ENCODE data around the gene SIGLEC8.
"Not testable (repeated sequence)": the region's sequence is repeated elsewhere in the genome, so short reads cannot be mapped to it uniquely, and the experiment has no call there.

SIGLEC8 gene

GRCh38 chr19:51472607-51473006, 14.4 kb upstream of the SIGLEC8 start:
- peak; percentile 4 for DNase-seq

- peak; percentile 7 for DNase-seq
Measured at GRCh38 chr19:51471527-51471926, 13.3 kb upstream of the SIGLEC8 start.

- DNase-seq = peak; percentile 85
Measured at GRCh38 chr19:51470966-51471365, 12.7 kb upstream of the SIGLEC8 start.

DNA sequence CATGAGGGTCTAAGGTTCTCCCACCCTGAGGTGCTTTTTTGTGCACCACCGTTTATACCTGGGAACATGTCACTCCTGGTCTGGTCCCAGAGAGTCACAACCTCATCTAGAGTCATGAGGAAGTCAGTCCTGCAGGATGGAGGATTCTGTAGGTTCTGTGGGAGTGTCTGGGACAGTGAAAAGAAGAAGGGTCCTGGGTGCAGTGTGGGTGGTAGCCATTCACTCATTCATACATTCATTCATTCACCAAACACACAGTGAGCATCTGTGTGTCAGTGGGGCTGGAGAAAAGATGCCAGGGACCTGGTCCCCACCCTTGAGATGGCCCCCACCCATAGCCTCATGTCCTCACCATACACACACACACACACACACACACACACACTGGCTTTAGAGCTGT, 11.4 kb upstream of the SIGLEC8 start:
- no peak for DNase-seq

DNA sequence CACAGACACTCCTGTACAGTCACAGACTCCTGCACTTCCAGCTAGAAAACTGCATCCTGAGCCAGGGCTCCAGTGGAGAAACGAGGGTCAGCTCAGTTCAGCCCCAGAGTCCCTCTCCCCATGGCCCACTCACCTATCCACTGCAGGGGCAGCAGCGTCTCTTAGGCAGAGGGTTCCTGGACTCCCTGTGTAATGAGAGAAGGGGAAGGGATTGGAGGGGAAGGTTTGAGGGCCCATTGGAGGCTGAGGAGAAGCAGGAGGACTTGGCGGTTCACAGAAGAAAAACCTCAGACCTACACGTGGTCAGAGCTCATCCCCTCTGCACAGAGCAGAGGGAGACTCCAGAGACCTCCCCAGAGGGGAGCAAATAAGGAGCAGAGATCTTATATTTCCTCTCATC, 10.9 kb upstream of the SIGLEC8 start:
- no peak for DNase-seq

- DNase-seq = no peak
Measured at GRCh38 chr19:51468545-51468920, 10.3 kb upstream of the SIGLEC8 start.

DNA sequence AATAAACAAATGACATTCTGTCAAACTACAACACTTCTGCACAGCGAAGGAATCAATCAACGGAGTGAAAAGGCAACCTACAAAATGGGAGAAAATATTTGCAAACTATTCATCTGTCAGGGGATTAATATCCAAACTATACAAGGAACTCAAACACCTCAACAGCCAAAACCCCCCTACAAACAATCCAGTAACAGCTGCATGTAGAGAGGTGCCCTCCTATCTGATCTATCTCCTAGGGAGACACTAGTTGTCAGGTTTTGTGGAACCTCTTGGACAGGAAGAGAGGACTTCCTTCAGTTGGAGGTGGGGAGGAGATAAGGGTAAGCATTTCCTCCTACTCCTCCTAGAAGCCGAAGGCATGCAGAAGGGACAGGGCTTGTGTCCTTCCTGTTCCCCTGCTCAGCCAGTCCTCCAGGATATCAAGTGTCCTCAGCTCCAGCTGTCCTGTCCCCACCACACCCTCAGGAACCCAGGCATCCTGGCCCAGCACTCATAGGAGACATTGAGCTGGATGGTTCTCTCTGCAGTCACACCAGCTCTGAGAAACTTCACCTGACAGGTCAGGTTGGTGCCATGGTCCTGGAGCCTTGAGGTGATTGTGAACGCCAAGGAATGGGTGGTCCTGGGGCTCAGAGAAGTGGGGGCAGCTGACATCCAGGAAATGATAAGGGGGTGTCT, 9.8 kb upstream of the SIGLEC8 start:
- peak; percentile 68 for DNase-seq

- no peak for DNase-seq
Measured at GRCh38 chr19:51466723-51467122, 8.5 kb upstream of the SIGLEC8 start.

- DNase-seq = not testable (repeated sequence)
Measured at GRCh38 chr19:51463976-51464581, 5.8 kb upstream of the SIGLEC8 start.

- DNase-seq = no peak
Measured at GRCh38 chr19:51462681-51463080, 4.4 kb upstream of the SIGLEC8 start.

DNA sequence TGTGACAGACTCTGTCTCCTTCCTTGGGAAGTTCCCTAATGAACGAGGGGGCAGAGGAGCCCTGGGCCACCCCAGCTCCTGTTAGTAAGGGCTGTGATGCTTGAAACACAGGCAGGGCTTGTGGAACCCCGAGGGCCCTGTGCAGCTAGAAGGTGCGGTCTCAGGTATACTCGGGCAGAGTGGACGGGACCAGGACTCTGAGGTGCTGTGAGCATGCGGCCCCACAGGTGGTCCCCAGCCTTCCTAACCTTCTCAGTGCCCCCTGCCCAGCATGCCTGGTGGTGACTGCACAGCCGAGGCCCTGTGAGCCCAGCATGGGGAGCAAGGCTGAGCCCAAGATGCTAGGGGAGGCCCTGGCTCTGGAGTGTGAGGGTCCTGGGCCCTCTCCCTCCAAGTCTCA, 4.0 kb upstream of the SIGLEC8 start:
- no peak for DNase-seq

DNA sequence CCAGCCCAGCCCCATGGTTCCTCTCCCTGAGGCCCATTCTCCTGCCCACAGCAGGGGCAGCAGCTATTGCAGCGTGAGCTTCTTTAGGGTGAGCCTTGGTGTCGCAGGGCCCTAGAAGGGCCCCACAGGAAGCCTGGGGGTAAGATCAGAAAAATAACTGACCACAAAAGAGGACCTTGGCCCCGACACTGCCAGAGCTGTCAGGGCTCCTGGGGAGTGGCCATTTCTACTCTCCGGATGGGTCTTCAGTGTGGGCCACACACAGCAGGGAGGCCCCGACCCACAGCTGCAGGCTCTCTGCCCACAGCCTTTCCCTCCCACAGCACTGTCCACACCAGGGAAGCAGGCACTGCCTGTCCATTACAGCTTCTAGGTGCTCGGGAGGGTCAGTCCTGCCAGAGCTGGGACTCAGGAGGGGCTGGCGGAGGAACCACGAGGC, 3.5 kb upstream of the SIGLEC8 start:
- peak; percentile 32 for DNase-seq

GRCh38 chr19:51460164-51460992, 2.1 kb upstream of the SIGLEC8 start:
- peak; percentile 61 for DNase-seq

GRCh38 chr19:51458899-51459505, 748 bp upstream of the SIGLEC8 start:
- DNase-seq = no peak

DNA sequence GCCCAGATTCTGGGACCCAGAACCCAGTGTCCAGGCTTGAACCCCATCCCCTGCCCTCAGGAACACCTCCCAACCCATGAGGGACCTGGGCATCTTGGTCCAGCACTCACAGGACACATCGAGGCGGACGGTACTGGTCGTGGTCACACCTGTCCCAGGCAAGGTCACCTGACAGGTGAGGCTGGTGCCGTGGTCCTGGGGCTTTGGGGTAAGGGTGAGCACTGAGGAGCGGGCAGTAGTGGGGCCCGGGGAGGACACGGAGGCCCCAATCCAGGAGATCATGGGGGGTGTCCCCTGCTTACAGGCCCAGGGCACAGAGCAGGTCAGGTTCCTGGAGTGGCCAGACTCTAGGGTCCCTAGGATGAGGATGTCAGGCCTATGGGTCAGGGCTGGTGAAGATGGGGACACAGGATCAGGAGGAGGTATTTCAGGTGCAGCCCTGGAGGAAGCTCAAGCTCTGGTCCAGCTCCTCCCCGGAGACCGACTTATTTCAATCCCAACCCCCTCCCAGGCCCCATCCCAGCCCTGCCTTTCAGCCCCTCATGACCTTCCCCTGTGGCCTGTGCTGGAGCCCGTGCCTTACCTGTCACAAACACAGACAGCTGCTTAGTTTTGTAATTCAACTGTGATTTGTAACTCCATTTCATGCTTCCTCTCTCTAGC, 772 bp downstream of the SIGLEC8 start:
- DNase-seq = no peak

GRCh38 chr19:51456541-51457290, 1.5 kb downstream of the SIGLEC8 start:
- DNase-seq = no peak

DNA sequence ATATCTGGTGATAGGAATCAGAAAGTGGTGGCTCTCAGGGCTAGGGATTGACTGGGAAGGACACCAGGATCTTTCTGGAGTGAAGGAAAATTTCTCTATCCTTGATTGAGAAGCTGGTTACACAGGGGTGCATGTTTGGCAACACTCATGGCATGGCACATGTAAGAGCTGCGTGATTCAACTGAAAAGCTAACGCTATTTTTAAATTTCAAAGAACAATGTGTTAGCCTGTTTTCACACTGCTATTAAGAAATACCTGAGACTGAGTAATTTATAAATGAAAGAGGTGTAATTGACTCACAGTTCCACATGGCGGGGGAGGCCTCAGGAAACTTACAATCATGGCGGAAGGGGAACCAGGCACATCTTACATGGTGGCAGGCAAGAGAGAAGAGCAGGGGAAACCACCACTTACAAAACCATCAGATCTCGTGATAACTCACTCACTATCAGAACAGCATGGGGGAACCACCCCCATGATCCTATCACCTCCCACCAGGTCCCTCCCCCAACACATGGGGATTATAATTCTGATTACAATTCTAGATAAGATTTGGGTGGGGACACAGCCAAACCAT, 7.4 kb downstream of the SIGLEC8 start:
- DNase-seq = no peak

- DNase-seq = peak; percentile 72
Measured at GRCh38 chr19:51448411-51449016, 9.7 kb downstream of the SIGLEC8 start.

GRCh38 chr19:51448011-51448410, 10.2 kb downstream of the SIGLEC8 start:
- DNase-seq = no peak

DNA sequence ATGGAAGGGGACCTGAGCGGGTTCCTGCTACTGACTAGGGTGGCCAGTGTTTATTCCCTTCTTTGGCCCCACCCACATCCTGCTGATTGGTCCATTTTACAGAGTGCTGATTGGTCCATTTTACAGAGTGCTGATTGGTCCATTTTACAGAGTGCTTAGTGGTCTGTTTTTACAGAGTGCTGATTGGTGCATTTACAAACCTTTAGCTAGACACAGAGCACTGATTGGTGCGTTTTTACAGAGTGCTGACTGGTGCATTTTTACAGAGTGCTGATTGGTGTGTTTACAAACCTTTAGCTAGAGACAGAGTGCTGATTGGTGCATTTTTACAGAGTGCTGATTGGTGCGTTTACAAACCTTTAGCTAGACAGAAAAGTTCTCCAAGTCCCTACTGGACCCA, 10.7 kb downstream of the SIGLEC8 start:
- DNase-seq = not testable (repeated sequence)
